HCT116 (cell line): ENCODE measurements around the gene SGMS1. TPM values are rescaled to one million over a fixed set of nuclear protein-coding genes. Genes with fewer than 3 reads are reported as not detected.

Experiments used
- ATAC-seq: fragments of 200-7000 bp; cut with Tn5 transposase; 2 replicates; pipeline ENCODE4 v1.9.1; 2020; ENCODE audit warnings: mild to moderate bottlenecking, moderate library complexity
- BruUV-seq: library from RNA; stranded (reverse); fragments of 400-500 nt; replicated peaks from 2 replicates; lab custom pipeline; 2021; lab: Mats Ljungman, UMichigan
- CTCF ChIA-PET: fragments of 300-600 bp; sonication (Branson Sonifier 250); formaldehyde crosslinking; loops from one replicate; lab custom pipeline; 2021; ENCODE audit warnings: antibody characterized with exemption; lab: Charles Lee
- POLR2A ChIA-PET: fragments of 300-600, 350-600 bp; sonication (Branson Sonifier 250); formaldehyde crosslinking; loops from one replicate; lab custom pipeline; 2021; ENCODE audit warnings: antibody characterized with exemption; lab: Charles Lee
- RAD21 ChIA-PET, 2 experiments: fragments of 300-600 bp; sonication (Branson Sonifier 250); formaldehyde crosslinking; loops; one replicate each; lab custom pipeline; 2023; ENCODE audit warnings: low total read pairs in 2 of 2; ENCODE audit not compliant: uncharacterized antibody in 2 of 2, unreplicated experiment in 2 of 2, low non-redundant PET in 1 of 2; lab: Charles Lee
- DNase-seq: peaks from one replicate; pipeline ENCODE4 v3.0.0-alpha.2; 2010; ENCODE audit warnings: low read depth, low spot score
- H2AFZ ChIP-seq: fragments of 200-600 bp; shearing (Covaris generic), sonication (generic); 2 replicates; pipeline ENCODE4 v1.6.1; 2017; ENCODE audit warnings: low read depth, mixed run types, mixed read lengths, antibody characterized with exemption, low read length; ENCODE audit not compliant: poor library complexity, severe bottlenecking
- H3K27ac ChIP-seq: 2 replicates; pipeline ENCODE4 v1.5.1; 2012; ENCODE audit warnings: low read depth, low read length
- H3K27me3 ChIP-seq: fragments of 200-600 bp; sonication (generic); 2 replicates; pipeline ENCODE4 v1.6.1; 2016; ENCODE audit warnings: mixed run types, low read length, mixed read lengths; ENCODE audit not compliant: insufficient read depth
- H3K36me3 ChIP-seq, 2 experiments: fragments of 200-500 bp in 1 of 2; fragments of 200-600 bp in 1 of 2; sonication (Bioruptor generic) in 1 of 2; sonication (generic) in 1 of 2; 2 replicates each; pipeline versions ENCODE4 v1.5.1 to v1.6.1; 2014 to 2016; ENCODE audit warnings: low read length in 2 of 2, inconsistent platforms in 1 of 2, mixed read lengths in 1 of 2, mixed run types in 1 of 2; ENCODE audit not compliant: insufficient read depth in 2 of 2, control insufficient read depth in 1 of 2
- H3K4me1 ChIP-seq, 2 experiments: fragments of 200-600 bp in 1 of 2; sonication (generic) in 1 of 2; 2 replicates each; pipeline versions ENCODE4 v1.5.1 to v1.6.1; 2012 to 2017; ENCODE audit warnings: low read length in 2 of 2, inconsistent platforms in 1 of 2, mild to moderate bottlenecking in 1 of 2, mixed read lengths in 1 of 2, mixed run types in 1 of 2, moderate library complexity in 1 of 2; ENCODE audit not compliant: insufficient read depth in 2 of 2, control insufficient read depth in 1 of 2
- H3K4me2 ChIP-seq: fragments of 200-600 bp; sonication (generic); 2 replicates; pipeline ENCODE4 v1.6.1; 2017; ENCODE audit warnings: mixed run types, low read length, mixed read lengths
- H3K4me3 ChIP-seq, 2 experiments: fragments of 200-600 bp in 1 of 2; sonication (generic) in 1 of 2; replicated peaks in 1 of 2; 2 replicates each; pipeline ENCODE4 v1.5.1; 2011 to 2016; ENCODE audit warnings: low read length in 2 of 2, control low read depth in 1 of 2, low read depth in 1 of 2, mild to moderate bottlenecking in 1 of 2, mixed read lengths in 1 of 2, mixed run types in 1 of 2
- H3K79me2 ChIP-seq: fragments of 200-600 bp; sonication (generic); 2 replicates; pipeline ENCODE4 v1.6.1; 2017; ENCODE audit warnings: mild to moderate bottlenecking, mixed run types, low read length, moderate library complexity, mixed read lengths; ENCODE audit not compliant: insufficient read depth
- H3K9ac ChIP-seq: fragments of 200-600 bp; sonication (generic); 2 replicates; pipeline ENCODE4 v1.6.1; 2016; ENCODE audit warnings: low read length, mixed read lengths
- H3K9me2 ChIP-seq: fragments of 200-600 bp; sonication (generic), shearing (Covaris generic); 2 replicates; pipeline ENCODE4 v1.6.1; 2017; ENCODE audit warnings: mixed run types, mild to moderate bottlenecking, moderate library complexity; ENCODE audit not compliant: insufficient read depth
- H3K9me3 ChIP-seq, 2 experiments: fragments of 200-500 bp in 1 of 2; fragments of 200-600 bp in 1 of 2; sonication (Bioruptor generic) in 1 of 2; sonication (generic) in 1 of 2; 2 replicates each; pipeline ENCODE4 v1.6.1; 2014 to 2017; ENCODE audit warnings: low read length in 2 of 2, mixed read lengths in 2 of 2, inconsistent platforms in 1 of 2, low read depth in 1 of 2, mild to moderate bottlenecking in 1 of 2, mixed run types in 1 of 2, moderate library complexity in 1 of 2; ENCODE audit not compliant: control insufficient read depth in 1 of 2, insufficient read depth in 1 of 2
- H4K20me1 ChIP-seq: fragments of 200-600 bp; sonication (generic), shearing (Covaris generic); 2 replicates; pipeline ENCODE4 v1.6.1; 2017; ENCODE audit warnings: mixed run types, mild to moderate bottlenecking, moderate library complexity; ENCODE audit not compliant: insufficient read depth
- ATF3 ChIP-seq: IDR thresholded peaks from 2 replicates; pipeline ENCODE4 v1.6.1; 2012
- CEBPB ChIP-seq: IDR thresholded peaks from 2 replicates; pipeline ENCODE4 v1.6.1; 2012; ENCODE audit warnings: low read depth
- EGR1 ChIP-seq: IDR thresholded peaks from 2 replicates; pipeline ENCODE4 v1.6.1; 2012; ENCODE audit warnings: low read depth
- EZH2phosphoT487 ChIP-seq: fragments of 200-600 bp; IDR thresholded peaks from 2 replicates; pipeline ENCODE4 v1.6.1; 2018; ENCODE audit warnings: antibody characterized with exemption, borderline replicate concordance
- JUND ChIP-seq: IDR thresholded peaks from 2 replicates; pipeline ENCODE4 v1.6.1; 2012
- POLR2AphosphoS5 ChIP-seq: IDR thresholded peaks from 2 replicates; pipeline ENCODE4 v1.6.1; 2011; ENCODE audit warnings: mild to moderate bottlenecking, low read depth, low read length, moderate library complexity
- RAD21 ChIP-seq: IDR thresholded peaks from 2 replicates; pipeline ENCODE4 v1.6.1; 2012; ENCODE audit warnings: low read depth, mild to moderate bottlenecking
- SP1 ChIP-seq: IDR thresholded peaks from 2 replicates; pipeline ENCODE4 v1.6.1; 2012; ENCODE audit warnings: low read depth
- SRF ChIP-seq: IDR thresholded peaks from 2 replicates; pipeline ENCODE4 v1.6.1; 2012; ENCODE audit warnings: low read depth
- TCF7L2 ChIP-seq: IDR thresholded peaks from 2 replicates; pipeline ENCODE4 v1.7.0; 2011; ENCODE audit warnings: borderline replicate concordance, inconsistent platforms; ENCODE audit not compliant: insufficient read depth, insufficient read length; ENCODE audit errors: extremely low read depth
- intact Hi-C: fragments of 100-400 bp; cut with micrococcal nuclease; formaldehyde crosslinking; loops from 2 replicates; pipeline ENCODE4 v1.10.0; 2022
- total RNA-seq: library from RNA; stranded (reverse); gene quantifications from one replicate; pipeline ENCODE4 v1.2.1, GENCODE V29; 2021; ENCODE audit not compliant: unreplicated experiment
- TF ChIP-seq, protein P1 (sequence below), 3 experiments: fragments of 200-600 bp in 1 of 3; sonication (generic) in 1 of 3; IDR thresholded peaks in 2 of 3; conservative IDR thresholded peaks in 1 of 3; 2 replicates each; pipeline ENCODE4 v1.5.1; 2012 to 2017; ENCODE audit warnings: low read depth in 2 of 3, low read length in 2 of 3, antibody characterized with exemption in 1 of 3, borderline replicate concordance in 1 of 3, control low read depth in 1 of 3, mild to moderate bottlenecking in 1 of 3, mixed read lengths in 1 of 3, mixed run types in 1 of 3, moderate library complexity in 1 of 3; ENCODE audit not compliant: insufficient read depth in 1 of 3
- TF ChIP-seq, protein P2 (sequence below): IDR thresholded peaks from 2 replicates; pipeline ENCODE4 v1.6.1; 2011; ENCODE audit warnings: mild to moderate bottlenecking, low read length, moderate library complexity; ENCODE audit not compliant: insufficient replicate concordance; ENCODE audit errors: extremely low read depth

Gene SGMS1
- total RNA-seq, 1 experiment from 2014 or later: 29.1 TPM

- no peak for TF ChIP-seq POLR2AphosphoS5
- no peak for TF ChIP-seq SRF
- no peak for TF ChIP-seq RAD21
- TF ChIP-seq ATF3: no peak
- no peak for TF ChIP-seq SP1
- TF ChIP-seq EGR1: no peak
- TF ChIP-seq, protein P1, sequence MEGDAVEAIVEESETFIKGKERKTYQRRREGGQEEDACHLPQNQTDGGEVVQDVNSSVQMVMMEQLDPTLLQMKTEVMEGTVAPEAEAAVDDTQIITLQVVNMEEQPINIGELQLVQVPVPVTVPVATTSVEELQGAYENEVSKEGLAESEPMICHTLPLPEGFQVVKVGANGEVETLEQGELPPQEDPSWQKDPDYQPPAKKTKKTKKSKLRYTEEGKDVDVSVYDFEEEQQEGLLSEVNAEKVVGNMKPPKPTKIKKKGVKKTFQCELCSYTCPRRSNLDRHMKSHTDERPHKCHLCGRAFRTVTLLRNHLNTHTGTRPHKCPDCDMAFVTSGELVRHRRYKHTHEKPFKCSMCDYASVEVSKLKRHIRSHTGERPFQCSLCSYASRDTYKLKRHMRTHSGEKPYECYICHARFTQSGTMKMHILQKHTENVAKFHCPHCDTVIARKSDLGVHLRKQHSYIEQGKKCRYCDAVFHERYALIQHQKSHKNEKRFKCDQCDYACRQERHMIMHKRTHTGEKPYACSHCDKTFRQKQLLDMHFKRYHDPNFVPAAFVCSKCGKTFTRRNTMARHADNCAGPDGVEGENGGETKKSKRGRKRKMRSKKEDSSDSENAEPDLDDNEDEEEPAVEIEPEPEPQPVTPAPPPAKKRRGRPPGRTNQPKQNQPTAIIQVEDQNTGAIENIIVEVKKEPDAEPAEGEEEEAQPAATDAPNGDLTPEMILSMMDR (IDR thresholded peaks at IDR 0.05 in 2 of 3, conservative IDR thresholded peaks at IDR 0.05 in 1 of 3; ENCODE audit: borderline replicate concordance in 1 of 3, insufficient read depth in 1 of 3, low read depth in 2 of 3, low read length in 2 of 3): no peak
- no peak for TF ChIP-seq JUND
- TF ChIP-seq EZH2phosphoT487: no peak
- TF ChIP-seq CEBPB: no peak
- no peak for TF ChIP-seq TCF7L2
- TF ChIP-seq, protein P2, sequence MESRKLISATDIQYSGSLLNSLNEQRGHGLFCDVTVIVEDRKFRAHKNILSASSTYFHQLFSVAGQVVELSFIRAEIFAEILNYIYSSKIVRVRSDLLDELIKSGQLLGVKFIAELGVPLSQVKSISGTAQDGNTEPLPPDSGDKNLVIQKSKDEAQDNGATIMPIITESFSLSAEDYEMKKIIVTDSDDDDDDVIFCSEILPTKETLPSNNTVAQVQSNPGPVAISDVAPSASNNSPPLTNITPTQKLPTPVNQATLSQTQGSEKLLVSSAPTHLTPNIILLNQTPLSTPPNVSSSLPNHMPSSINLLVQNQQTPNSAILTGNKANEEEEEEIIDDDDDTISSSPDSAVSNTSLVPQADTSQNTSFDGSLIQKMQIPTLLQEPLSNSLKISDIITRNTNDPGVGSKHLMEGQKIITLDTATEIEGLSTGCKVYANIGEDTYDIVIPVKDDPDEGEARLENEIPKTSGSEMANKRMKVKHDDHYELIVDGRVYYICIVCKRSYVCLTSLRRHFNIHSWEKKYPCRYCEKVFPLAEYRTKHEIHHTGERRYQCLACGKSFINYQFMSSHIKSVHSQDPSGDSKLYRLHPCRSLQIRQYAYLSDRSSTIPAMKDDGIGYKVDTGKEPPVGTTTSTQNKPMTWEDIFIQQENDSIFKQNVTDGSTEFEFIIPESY: no peak
- TF ChIP-seq, all 23 proteins: peak for 0
- ChIA-PET POLR2A (no interaction called here), CTCF (no interaction called here), RAD21 (no interaction called here)
- Histone ChIP-seq H3K27ac (no peak overlapping the region), H2AFZ (no peak overlapping the region), H3K9me2 (no peaks in the 10 kb centered on the region), H3K79me2 (no peaks in the 10 kb centered on the region), H3K9ac (no peak overlapping the region), H3K4me1 (no peaks in the 10 kb centered on the region), H3K27me3 (no peaks in the 10 kb centered on the region), H3K36me3 (no peaks in the 10 kb centered on the region), H3K4me2 (no peak overlapping the region), H3K9me3 (no peaks in the 10 kb centered on the region), H4K20me1 (no peaks in the 10 kb centered on the region), H3K4me3 (no peak overlapping the region)
- intact Hi-C loops: no loop called here
- BruUV-seq: no TSS peak
- DNase-seq: no peak
- ATAC-seq: no peak
Observed at GRCh38 chr10:50299948-50300669, 323.6 kb downstream of the SGMS1 start.
